GM19397 (cell line): ENCODE results near the gene KRTAP10-1.

ENCODE experiments used
- ATAC-seq: cut with Tn5 transposase; IDR thresholded peaks from one replicate; pipeline ENCODE4 v1.9.1; 2021; ENCODE audit warnings: mild to moderate bottlenecking, moderate library complexity; ENCODE audit not compliant: unreplicated experiment

KRTAP10-1 gene

DNA sequence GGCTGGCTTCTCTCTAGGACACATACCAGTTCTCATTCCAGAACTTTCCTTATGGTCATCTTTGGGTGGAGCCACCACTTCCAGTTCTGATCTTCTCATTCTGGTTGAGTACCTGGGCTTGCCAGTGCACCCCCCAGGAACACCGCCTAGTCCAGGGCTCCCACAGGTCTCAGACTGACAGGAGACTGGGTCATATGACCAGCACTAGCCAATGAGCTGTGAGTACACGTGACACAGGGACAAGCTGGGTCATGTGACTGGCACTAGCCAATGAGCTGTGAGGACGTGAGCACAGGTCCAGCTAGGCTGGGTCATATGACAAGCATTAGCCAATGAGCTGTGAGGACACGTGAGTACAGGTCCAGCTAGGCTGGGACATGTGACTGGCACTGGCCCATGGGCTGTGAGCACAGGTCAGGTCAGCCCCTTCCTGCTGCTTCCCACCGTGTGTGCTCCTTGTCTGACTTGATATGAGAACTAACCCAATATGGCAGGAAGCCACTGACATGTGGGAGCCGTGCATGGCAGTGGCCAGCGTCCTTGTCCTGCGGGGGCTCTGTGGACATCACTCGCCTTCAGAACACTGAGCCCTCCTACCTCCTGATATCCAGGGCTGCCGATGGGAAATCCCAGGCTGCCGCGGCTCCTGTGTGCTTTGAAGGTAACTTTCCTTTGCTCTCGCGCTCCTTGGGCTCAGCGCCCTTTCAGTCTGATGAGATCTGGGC is 22.7 kb downstream of the KRTAP10-1 start:
- ATAC-seq, result no peak

DNA sequence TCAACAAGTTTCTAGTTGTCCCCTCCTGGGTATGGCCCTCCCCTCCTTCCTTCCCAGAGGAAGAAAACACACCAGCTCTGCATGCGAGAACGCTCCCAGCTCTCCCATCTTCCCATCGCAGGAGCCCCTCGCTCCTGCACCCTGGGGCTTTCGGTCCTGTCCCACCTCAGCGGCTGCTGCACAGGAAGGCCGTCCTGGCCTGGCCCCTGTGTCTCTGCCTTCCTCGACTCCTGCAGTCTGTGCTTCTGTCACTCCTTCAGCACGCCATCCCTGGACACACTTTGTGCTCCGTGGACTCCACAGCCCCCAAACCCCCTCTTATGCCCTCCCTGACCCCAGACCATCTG is 23.2 kb downstream of the KRTAP10-1 start:
- no peak for ATAC-seq

DNA sequence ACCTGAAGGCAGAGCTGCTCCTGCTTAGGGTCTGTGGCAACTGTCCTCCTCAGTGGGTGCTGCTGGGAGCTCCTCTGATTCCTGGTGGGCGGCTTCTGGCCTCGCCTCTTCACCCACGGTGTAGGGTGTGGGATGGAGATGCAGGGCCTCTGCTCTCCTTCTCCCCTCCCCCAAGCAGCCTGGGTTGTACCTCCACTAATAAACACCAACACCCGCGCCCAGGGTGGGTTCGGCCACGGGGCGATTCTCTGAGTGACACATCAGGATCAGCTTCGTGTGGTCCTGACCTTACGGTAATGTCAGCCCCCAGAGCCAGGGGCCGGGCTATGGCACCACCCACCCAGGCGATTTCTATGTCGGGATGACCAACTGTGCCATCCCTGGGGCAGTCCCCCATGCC is 23.7 kb downstream of the KRTAP10-1 start:
- no peak for ATAC-seq

DNA sequence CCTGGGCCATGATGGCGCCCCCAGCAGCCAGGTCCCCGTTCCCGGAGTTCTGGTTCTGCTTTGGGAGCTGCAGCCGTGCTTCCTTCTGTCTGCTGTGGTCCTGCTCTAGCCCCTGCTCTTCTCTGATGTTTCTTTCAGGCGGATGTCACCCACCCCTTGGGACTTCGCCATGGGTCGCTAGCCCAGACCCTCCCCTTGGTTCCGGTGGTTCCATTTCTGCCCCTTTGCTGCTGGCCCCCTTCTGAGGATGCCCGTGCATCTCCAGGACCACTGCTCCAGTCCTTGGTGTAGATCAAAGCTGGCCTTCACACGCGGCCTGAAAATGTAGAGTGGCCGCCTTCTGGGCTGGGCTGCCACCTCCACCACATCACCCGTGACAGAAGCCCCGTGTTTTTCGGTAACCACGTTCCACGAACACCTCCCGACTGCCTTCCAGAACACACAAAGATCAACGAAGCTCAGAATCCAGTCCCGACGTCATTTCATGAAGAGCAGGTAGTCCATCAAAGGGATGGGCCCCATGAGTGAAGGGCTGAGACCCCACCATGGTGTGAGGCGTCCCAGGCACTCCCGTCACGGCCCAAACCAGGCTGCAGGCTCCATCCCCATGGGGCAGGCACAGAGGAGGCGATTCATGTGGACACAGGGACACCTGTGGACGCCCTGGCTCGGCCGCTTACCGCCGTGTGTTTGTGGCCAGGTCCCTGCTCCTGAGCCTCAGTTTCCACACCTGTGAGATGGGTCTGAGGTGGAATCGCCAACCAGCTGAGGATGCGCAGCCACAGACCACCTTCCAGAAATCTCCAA is 24.4 kb downstream of the KRTAP10-1 start:
- ATAC-seq, result no peak

DNA sequence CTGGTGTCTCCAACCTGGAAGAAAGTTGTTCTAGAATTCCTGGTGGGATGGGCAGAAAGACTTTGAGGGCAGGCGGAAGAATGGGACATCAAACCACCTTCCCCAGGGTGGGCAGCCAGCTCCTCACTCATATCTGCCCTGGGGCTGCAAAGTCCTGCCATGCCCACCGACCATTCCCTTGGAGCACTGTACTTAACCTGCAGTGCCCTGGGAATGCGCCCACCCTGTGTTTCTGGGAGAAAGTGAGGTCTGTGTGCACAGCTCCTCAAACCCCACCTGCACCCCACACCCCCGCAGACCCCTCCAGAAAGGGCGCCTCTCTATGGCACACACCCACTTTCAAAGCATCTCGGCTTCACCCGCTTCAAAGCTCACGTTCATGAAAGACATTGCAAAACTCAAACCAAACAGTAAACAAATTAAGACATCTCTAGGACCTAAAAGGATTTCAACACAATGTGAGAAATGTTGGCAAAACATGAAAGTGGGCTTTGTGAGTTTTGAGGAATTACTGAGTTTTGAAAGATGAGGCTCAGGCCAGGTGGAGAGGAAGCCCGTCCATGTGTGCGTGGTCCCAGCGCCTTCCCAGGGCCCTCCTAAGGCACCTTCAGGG is 25.1 kb downstream of the KRTAP10-1 start:
- ATAC-seq, result no peak

DNA sequence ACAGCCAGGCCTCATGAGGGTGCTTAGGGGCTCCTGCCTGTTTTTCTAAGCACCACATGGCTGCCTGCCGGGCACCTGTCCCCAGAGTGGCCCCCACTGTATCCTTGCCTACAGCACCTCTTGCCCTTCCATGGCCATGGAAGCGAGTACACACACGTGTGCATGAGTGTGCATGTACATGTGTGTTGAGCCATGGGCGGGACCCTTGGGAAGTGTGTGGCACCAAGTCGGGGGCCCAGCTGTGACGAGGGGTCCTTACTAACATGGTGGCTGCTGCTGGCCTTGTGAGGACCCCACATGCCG is 25.8 kb downstream of the KRTAP10-1 start:
- no peak for ATAC-seq

DNA sequence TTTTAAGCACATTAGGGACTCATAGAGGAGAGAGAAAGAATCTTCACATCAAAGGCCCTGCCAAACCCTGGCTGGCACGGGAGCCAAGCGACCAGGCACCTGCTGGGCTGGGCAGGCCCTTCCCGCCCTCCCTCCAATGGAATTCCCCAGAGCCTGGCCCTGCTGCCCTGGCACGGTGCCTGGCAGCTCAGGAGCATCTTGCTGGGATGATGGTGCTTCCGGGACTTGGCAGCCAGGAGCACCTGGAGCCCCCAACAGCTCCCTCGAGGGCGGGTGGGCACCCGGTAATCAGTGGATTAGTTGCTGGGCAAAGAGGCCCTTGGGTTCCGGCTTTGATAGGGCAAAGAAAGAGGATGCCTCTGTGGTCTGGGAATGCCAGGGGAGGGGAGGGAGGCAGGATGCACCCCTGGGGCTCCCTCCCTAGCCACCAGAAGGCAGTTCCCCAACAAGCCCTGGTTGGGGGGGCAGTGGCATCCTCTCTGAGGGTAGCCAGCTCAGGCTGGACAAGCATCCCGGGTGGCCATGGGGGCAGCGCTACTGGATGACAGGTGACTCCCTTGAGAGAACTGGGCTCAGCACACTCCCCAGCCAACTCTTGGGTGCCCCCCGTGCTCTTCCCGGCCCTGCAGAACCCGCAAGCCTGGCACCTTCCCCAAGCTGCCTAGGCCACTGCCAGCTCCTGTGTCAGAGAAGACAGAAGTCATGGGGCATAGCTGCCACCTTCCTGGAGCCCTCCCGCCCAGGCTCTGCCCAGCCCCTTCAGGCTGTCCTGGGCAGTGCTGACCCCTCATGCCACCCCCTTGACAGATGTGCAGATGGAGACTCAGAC is 26.4 kb downstream of the KRTAP10-1 start:
- ATAC-seq, result no peak

DNA sequence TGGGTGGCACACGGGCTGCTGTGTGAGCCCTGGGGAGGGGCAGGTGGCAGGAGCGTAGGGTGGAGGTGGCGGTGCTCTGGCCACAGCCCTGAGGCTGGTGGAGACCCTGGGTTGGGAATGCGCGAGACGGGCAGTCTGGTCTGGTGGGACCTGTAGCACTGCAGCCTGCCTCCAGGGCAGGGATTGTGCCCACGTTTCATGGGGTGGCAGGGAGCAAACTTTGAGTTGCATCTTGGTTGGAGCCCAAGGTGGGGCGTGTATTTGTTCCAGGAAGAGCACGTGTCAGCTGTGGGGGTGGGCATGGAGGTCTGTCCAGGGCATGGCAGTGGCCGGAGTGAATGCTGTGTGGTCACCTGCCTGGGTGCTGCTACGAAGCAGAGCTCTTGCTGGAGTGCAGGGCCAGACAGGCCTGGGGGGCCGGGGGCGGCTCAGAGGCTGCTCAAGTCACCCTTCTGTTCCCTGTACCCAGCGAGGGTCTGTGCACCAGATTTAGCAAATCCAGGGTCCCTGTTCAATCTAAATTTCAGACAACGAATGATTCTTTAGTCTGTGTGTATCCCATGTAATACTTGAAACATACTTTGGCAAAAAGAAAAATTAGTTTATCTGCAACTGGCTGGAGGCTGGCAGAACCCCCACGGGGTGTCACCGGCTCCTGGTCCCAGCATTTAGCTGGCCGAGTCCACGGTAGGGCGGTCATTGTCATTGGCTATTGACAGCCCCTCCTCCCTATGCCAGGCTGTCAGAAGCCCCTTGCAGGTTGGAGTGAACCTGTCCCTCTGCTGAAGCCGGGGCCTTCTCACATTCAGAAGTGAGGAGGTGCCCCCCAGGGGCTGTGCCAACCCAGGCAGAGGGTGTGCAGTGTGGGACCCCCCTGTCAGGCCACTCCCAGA is 27.3 kb downstream of the KRTAP10-1 start:
- ATAC-seq, result no peak

DNA sequence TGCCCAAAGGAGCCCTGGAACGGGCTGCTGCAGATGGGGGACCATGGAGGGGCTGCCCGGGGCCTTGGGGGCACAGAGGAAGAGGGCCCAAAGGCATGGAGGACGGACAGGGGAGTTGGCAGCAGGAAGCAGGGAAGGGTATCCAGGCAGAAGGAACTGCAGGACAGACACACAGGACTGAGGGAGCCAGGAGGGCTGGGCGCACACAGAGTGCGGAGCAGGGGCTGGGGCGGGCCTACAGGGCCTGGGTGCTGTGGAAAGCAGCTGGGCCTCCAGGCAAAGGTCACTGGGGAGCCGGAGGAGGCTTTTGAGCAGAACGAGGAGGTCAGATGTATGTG is 28.1 kb downstream of the KRTAP10-1 start:
- no peak for ATAC-seq

DNA sequence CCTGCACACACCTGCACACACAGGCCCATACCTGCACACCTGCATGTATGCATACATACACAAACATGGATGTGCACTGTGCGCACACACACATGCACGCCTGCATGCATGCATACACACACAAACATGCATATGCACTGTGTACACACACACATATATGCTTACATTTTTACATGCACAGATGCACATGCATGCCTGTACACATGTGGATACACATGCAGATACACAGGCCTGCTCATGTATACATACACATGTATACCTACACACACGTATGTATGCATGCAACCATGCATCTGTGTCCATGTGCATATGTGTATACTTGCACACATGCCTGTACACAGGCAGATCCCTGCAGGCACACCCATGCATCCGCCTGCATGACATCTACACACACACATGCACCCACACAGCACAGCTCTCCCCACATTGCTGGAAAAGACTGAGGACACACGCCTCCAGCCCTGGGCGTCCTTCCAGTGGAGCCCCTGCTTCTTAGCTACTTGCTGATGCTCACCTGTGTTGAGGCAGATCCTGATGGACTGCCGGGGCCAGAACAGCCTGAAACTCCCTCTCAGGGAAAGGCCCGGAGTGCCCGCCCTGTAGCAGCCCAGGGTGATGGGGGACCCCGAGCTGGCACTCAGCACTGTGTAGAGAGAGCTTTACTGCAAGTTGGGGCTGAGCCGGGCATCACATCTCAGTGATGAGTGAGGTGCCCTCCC is 28.6 kb downstream of the KRTAP10-1 start:
- no peak for ATAC-seq

DNA sequence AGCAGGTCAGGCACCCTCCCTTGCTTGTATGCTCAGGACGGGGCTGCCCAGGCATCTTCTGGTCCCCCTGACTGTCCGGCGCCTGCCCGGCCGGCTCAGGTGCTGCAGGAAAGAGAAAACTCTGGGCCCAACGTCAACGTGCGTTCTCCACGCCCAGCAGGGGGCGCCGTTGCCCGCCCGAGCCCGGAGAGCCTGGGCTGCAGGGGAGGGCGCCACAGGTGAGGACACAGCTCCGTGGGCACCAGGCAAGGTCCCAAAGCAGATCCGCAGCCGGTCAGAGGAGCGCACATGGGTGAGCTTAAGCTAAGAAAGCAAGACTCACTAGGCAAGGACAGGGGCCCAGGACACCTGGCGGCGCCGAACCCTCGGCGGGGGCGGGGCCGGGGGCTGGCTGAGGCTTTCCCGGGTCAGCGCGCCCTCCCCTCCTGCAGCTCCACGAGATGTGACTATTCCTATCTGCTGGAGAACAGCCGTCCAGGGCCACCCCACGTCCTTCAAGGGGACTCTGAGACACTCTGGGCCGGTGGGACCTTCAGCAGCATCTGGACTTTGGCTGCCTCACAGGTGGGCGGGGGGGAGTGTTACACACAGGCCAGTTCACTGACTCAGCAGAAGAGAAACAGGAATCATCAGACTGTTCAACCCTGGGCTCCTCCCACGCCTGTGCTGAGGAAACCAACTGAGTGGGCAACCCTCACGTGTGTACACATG is 29.3 kb downstream of the KRTAP10-1 start:
- no peak for ATAC-seq

DNA sequence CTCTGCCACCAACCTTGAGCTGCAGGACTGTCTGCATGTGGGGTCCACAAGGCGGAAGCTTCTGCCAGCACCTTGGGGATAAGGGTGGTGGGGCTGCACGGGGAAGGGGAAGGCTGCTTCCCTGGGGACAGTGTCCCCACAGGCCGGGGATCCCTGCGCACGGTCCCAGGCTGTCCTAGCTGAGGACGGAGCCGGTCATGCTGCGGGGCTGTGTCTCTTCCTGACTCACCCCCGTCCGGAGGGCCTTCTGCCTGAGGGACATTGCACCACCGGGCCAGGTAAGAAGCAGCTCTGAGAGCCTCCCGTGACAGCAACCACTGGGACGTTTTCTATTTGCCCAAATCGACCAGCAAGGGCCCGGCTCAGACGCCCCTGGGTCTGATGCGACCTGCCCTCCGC is 29.9 kb downstream of the KRTAP10-1 start:
- ATAC-seq, result no peak

DNA sequence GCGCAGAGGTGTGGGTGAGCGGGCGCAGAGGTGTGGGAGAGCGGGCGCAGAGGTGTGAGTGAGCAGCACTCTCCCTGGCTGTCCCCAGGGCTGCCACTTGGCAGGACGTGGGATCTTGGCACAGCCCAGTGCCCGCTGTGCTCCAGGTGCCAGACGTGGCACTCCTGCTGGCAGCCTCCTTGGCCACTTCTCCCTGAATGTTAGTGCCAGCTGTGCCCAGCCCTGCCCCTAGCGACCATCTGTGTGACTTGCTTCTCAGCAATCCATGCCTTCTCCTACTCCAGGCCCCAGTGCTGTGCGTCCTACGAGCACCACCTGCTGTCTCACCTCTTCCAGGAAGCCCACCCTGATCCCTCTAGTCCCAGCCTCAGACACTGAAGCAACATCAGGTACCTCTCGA is 30.5 kb downstream of the KRTAP10-1 start:
- ATAC-seq, result no peak

DNA sequence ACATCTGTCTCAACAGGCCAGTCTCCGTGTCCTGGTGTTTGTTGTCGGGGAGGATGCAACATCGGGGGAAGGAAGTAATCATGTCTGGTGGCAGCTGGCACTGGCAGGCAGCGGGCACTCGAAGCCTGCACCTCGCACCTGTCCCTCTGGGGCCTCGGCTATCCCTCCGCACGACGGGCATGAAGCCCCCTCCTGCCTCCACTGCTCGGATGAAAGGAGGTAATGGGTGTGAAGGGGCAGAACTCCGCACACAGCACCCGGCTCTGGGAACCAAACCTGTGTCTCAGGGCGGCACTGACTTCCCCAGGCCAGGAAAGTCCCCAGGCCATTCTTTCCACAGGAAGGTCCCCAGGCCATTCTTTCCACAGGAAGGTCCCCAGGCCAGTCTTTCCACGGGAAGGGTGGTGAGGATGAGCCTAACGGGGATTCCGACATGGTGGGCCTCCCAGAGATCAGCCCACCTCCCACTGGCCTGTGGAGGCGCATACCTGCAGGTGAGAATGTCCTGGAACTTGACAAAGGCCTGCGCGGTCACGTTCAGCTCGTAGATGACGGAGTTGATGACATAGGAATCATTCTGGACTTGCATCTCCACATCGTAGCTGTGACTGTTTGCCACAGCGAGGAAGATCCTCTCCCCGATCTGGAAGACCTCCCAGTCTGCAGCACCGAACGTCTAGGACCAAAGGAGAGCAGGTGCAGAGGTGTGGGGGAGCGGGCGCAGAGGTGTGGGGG is 31.1 kb downstream of the KRTAP10-1 start:
- no peak for ATAC-seq

DNA sequence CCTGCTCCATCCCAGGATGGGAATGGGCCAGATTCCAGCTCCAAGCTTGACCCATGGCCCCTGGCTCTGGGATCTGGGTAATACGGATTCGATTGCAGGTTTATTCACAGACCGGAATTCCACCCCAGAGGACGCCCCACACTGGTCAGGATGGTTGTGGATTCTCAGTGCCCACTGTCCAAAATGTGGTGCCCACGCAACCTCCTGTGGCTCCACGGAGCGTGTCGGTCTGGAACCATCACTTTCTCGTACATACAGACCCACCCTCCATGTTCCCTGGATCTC is 31.6 kb downstream of the KRTAP10-1 start:
- ATAC-seq, result no peak

DNA sequence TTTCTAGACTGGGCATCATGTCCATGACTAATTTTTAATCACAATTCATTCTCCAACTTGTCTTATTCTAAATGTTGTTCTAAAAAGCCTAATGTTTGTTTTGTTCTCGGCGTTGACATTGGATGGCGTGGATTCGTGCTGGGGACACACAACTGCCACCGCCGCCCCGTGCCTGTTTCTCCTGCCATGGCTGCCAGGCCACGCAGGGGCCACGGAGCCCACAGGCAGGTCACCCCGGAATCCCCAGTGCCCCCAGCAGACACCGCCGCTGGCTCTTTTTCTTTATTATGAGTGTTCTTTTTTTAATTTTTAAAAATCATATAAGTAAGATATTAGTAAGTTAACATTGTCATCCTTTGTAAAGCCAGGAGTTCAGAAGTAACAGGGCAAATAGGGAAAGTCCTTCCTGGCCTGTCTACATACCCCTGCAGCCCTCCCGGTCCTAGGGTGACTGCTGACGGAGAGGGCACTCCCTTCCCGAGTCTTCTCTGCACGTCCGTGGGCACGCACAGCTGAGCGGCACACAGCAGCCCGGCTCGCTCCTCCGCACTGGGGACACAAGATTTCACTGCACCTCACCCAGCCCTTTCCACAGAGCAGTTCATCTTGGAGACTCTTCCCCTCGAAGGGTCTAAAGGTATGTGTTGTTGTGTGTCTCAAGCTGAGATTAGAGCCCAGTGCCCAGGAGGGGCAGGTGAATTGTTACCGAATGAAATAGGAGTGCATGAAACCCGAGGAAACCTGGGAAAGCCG is 32.1 kb downstream of the KRTAP10-1 start:
- ATAC-seq, result no peak

DNA sequence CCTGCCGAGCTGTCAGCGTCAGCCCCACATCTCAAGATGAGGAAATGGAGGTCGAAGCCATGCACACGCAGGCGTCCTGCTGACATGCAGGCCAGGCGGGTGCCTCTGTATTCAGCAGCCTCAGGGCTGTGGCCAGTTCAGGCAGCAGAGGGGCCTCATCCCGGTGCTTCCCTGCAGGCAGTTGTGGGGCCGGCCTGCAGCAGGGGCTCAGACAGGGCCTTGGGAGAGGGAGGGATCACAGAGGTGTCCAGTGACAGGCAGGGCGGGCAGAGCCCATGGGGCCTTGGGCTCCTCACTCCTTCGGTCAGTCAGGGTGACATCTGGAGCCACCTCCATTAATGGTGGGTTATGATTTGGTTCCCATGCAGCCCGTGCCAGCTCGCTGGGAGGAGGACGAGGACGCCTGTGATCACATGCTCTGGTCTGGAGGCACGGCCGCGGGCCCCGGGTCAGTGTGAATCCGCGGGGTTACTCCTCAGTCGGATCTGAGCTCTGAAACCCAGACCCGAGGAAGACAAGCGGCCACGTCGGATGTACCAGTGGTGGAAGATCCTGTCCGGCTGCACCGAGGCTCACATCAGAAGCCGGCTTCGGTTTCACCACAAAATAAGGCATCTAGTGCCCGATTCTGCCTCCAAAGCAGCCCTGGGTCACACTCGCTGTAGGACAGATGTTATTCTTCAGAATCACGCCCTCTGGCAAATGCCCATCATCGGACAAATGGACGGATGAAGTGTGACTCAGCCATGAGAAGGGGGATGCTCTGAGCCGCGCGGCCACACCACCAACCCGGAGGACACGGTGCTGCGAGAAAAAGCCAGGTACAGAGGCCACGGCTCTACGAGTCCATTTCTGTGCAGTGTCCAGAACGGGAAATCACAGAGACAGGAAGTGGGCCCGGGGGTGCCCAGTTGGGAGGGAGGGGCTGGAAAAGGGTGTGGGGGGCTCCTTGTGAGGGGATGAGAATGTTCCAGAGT is 33.4 kb downstream of the KRTAP10-1 start:
- no peak for ATAC-seq
